HCT116 (cell line): Measurements from ENCODE around the gene SMAD9. TPM values are rescaled to one million over a fixed set of nuclear protein-coding genes. Genes with fewer than 3 reads are reported as not detected.

Experiments used
- ATAC-seq: fragments of 200-7000 bp; cut with Tn5 transposase; 2 replicates; pipeline ENCODE4 v1.9.1; 2020; ENCODE audit warnings: mild to moderate bottlenecking, moderate library complexity
- BruUV-seq: library from RNA; stranded (reverse); fragments of 400-500 nt; replicated peaks from 2 replicates; lab custom pipeline; 2021; lab: Mats Ljungman, UMichigan
- CTCF ChIA-PET: fragments of 300-600 bp; sonication (Branson Sonifier 250); formaldehyde crosslinking; loops from one replicate; lab custom pipeline; 2021; ENCODE audit warnings: antibody characterized with exemption; lab: Charles Lee
- POLR2A ChIA-PET: fragments of 300-600, 350-600 bp; sonication (Branson Sonifier 250); formaldehyde crosslinking; loops from one replicate; lab custom pipeline; 2021; ENCODE audit warnings: antibody characterized with exemption; lab: Charles Lee
- RAD21 ChIA-PET, 2 experiments: fragments of 300-600 bp; sonication (Branson Sonifier 250); formaldehyde crosslinking; loops; one replicate each; lab custom pipeline; 2023; ENCODE audit warnings: low total read pairs in 2 of 2; ENCODE audit not compliant: uncharacterized antibody in 2 of 2, unreplicated experiment in 2 of 2, low non-redundant PET in 1 of 2; lab: Charles Lee
- DNase-seq: peaks from one replicate; pipeline ENCODE4 v3.0.0-alpha.2; 2010; ENCODE audit warnings: low read depth, low spot score
- H2AFZ ChIP-seq: fragments of 200-600 bp; shearing (Covaris generic), sonication (generic); 2 replicates; pipeline ENCODE4 v1.6.1; 2017; ENCODE audit warnings: low read depth, mixed run types, mixed read lengths, antibody characterized with exemption, low read length; ENCODE audit not compliant: poor library complexity, severe bottlenecking
- H3K27ac ChIP-seq: 2 replicates; pipeline ENCODE4 v1.5.1; 2012; ENCODE audit warnings: low read depth, low read length
- H3K27me3 ChIP-seq: fragments of 200-600 bp; sonication (generic); 2 replicates; pipeline ENCODE4 v1.6.1; 2016; ENCODE audit warnings: mixed run types, low read length, mixed read lengths; ENCODE audit not compliant: insufficient read depth
- H3K36me3 ChIP-seq, 2 experiments: fragments of 200-500 bp in 1 of 2; fragments of 200-600 bp in 1 of 2; sonication (Bioruptor generic) in 1 of 2; sonication (generic) in 1 of 2; 2 replicates each; pipeline versions ENCODE4 v1.5.1 to v1.6.1; 2014 to 2016; ENCODE audit warnings: low read length in 2 of 2, inconsistent platforms in 1 of 2, mixed read lengths in 1 of 2, mixed run types in 1 of 2; ENCODE audit not compliant: insufficient read depth in 2 of 2, control insufficient read depth in 1 of 2
- H3K4me1 ChIP-seq, 2 experiments: fragments of 200-600 bp in 1 of 2; sonication (generic) in 1 of 2; 2 replicates each; pipeline versions ENCODE4 v1.5.1 to v1.6.1; 2012 to 2017; ENCODE audit warnings: low read length in 2 of 2, inconsistent platforms in 1 of 2, mild to moderate bottlenecking in 1 of 2, mixed read lengths in 1 of 2, mixed run types in 1 of 2, moderate library complexity in 1 of 2; ENCODE audit not compliant: insufficient read depth in 2 of 2, control insufficient read depth in 1 of 2
- H3K4me2 ChIP-seq: fragments of 200-600 bp; sonication (generic); 2 replicates; pipeline ENCODE4 v1.6.1; 2017; ENCODE audit warnings: mixed run types, low read length, mixed read lengths
- H3K4me3 ChIP-seq, 2 experiments: fragments of 200-600 bp in 1 of 2; sonication (generic) in 1 of 2; replicated peaks in 1 of 2; 2 replicates each; pipeline ENCODE4 v1.5.1; 2011 to 2016; ENCODE audit warnings: low read length in 2 of 2, control low read depth in 1 of 2, low read depth in 1 of 2, mild to moderate bottlenecking in 1 of 2, mixed read lengths in 1 of 2, mixed run types in 1 of 2
- H3K79me2 ChIP-seq: fragments of 200-600 bp; sonication (generic); 2 replicates; pipeline ENCODE4 v1.6.1; 2017; ENCODE audit warnings: mild to moderate bottlenecking, mixed run types, low read length, moderate library complexity, mixed read lengths; ENCODE audit not compliant: insufficient read depth
- H3K9ac ChIP-seq: fragments of 200-600 bp; sonication (generic); 2 replicates; pipeline ENCODE4 v1.6.1; 2016; ENCODE audit warnings: low read length, mixed read lengths
- H3K9me2 ChIP-seq: fragments of 200-600 bp; sonication (generic), shearing (Covaris generic); 2 replicates; pipeline ENCODE4 v1.6.1; 2017; ENCODE audit warnings: mixed run types, mild to moderate bottlenecking, moderate library complexity; ENCODE audit not compliant: insufficient read depth
- H3K9me3 ChIP-seq, 2 experiments: fragments of 200-500 bp in 1 of 2; fragments of 200-600 bp in 1 of 2; sonication (Bioruptor generic) in 1 of 2; sonication (generic) in 1 of 2; 2 replicates each; pipeline ENCODE4 v1.6.1; 2014 to 2017; ENCODE audit warnings: low read length in 2 of 2, mixed read lengths in 2 of 2, inconsistent platforms in 1 of 2, low read depth in 1 of 2, mild to moderate bottlenecking in 1 of 2, mixed run types in 1 of 2, moderate library complexity in 1 of 2; ENCODE audit not compliant: control insufficient read depth in 1 of 2, insufficient read depth in 1 of 2
- H4K20me1 ChIP-seq: fragments of 200-600 bp; sonication (generic), shearing (Covaris generic); 2 replicates; pipeline ENCODE4 v1.6.1; 2017; ENCODE audit warnings: mixed run types, mild to moderate bottlenecking, moderate library complexity; ENCODE audit not compliant: insufficient read depth
- CBX3 ChIP-seq: IDR thresholded peaks from 2 replicates; pipeline ENCODE4 v1.6.1; 2012; ENCODE audit warnings: low read depth
- CEBPB ChIP-seq: IDR thresholded peaks from 2 replicates; pipeline ENCODE4 v1.6.1; 2012; ENCODE audit warnings: low read depth
- CTCF ChIP-seq, 3 experiments: fragments of 200-600 bp in 1 of 3; sonication (generic) in 1 of 3; IDR thresholded peaks in 2 of 3; conservative IDR thresholded peaks in 1 of 3; 2 replicates each; pipeline ENCODE4 v1.5.1; 2012 to 2017; ENCODE audit warnings: low read depth in 2 of 3, low read length in 2 of 3, antibody characterized with exemption in 1 of 3, borderline replicate concordance in 1 of 3, control low read depth in 1 of 3, mild to moderate bottlenecking in 1 of 3, mixed read lengths in 1 of 3, mixed run types in 1 of 3, moderate library complexity in 1 of 3; ENCODE audit not compliant: insufficient read depth in 1 of 3
- ELF1 ChIP-seq: IDR thresholded peaks from 2 replicates; pipeline ENCODE4 v1.6.1; 2012; ENCODE audit warnings: low read depth, borderline replicate concordance
- JUND ChIP-seq: IDR thresholded peaks from 2 replicates; pipeline ENCODE4 v1.6.1; 2012
- RAD21 ChIP-seq: IDR thresholded peaks from 2 replicates; pipeline ENCODE4 v1.6.1; 2012; ENCODE audit warnings: low read depth, mild to moderate bottlenecking
- REST ChIP-seq: IDR thresholded peaks from 2 replicates; pipeline ENCODE4 v1.6.1; 2012; ENCODE audit warnings: low read depth
- ZNF274 ChIP-seq: fragments of 200-500 bp; sonication (Bioruptor generic); IDR thresholded peaks from 2 replicates; pipeline ENCODE4 v1.6.1; 2014; ENCODE audit warnings: mild to moderate bottlenecking, low read depth, low read length, inconsistent platforms
- intact Hi-C: fragments of 100-400 bp; cut with micrococcal nuclease; formaldehyde crosslinking; loops from 2 replicates; pipeline ENCODE4 v1.10.0; 2022
- total RNA-seq: library from RNA; stranded (reverse); gene quantifications from one replicate; pipeline ENCODE4 v1.2.1, GENCODE V29; 2021; ENCODE audit not compliant: unreplicated experiment

The SMAD9 gene
- total RNA-seq, 1 experiment from 2014 or later = 4.3 TPM

GRCh38 chr13:36882829-36883390, 37.1 kb downstream of the SMAD9 start:
- RAD21 ChIA-PET = no interaction called here
- no peak for DNase-seq

GRCh38 chr13:36880961-36881360, 39.1 kb downstream of the SMAD9 start:
- Histone ChIP-seq H3K4me3 (no peak overlapping the region), H3K9ac (no peak overlapping the region), H2AFZ (no peak overlapping the region), H3K4me2 (no peak overlapping the region), H3K4me1 (no peaks in the 10 kb centered on the region), H4K20me1 (no peaks in the 10 kb centered on the region), H3K79me2 (no peaks in the 10 kb centered on the region), H3K9me2 (no peaks in the 10 kb centered on the region), H3K27ac (no peak overlapping the region), H3K36me3 (no peaks in the 10 kb centered on the region), H3K27me3 (no peaks in the 10 kb centered on the region), H3K9me3 (no peaks in the 10 kb centered on the region)
- ATAC-seq (no peak), DNase-seq (no peak)
- no TSS peak for BruUV-seq
- ChIA-PET RAD21 (no interaction called here), POLR2A (no interaction called here), CTCF (no interaction called here)
- intact Hi-C loops = no loop called here
- TF ChIP-seq CTCF (IDR thresholded peaks at IDR 0.05 in 2 of 3, conservative IDR thresholded peaks at IDR 0.05 in 1 of 3; ENCODE audit: borderline replicate concordance in 1 of 3, insufficient read depth in 1 of 3, low read depth in 2 of 3, low read length in 2 of 3) = no peak
- TF ChIP-seq REST = no peak
- TF ChIP-seq RAD21 = no peak
- TF ChIP-seq ELF1 = no peak
- TF ChIP-seq ZNF274 = no peak

More at GRCh38 chr13:36882829-36883390, 37.1 kb downstream of the SMAD9 start:
- TF ChIP-seq JUND (no peak), CEBPB (no peak), CTCF (IDR thresholded peaks at IDR 0.05 in 2 of 3, conservative IDR thresholded peaks at IDR 0.05 in 1 of 3; ENCODE audit: borderline replicate concordance in 1 of 3, insufficient read depth in 1 of 3, low read depth in 2 of 3, low read length in 2 of 3) (no peak), CBX3 (no peak)
- TF ChIP-seq, all 23 proteins: peak for 0
- H3K27ac ChIP-seq = no peak overlapping the region
- BruUV-seq = no TSS peak
- H3K9ac ChIP-seq = no peak overlapping the region
- ChIA-PET CTCF (no interaction called here), POLR2A (no interaction called here)
- H3K27me3 ChIP-seq = no peaks in the 10 kb centered on the region
- no peaks in the 10 kb centered on the region for H3K36me3 ChIP-seq
- H2AFZ ChIP-seq = no peak overlapping the region
- H3K4me3 ChIP-seq = no peak overlapping the region
- no peaks in the 10 kb centered on the region for H3K9me2 ChIP-seq
- no peak overlapping the region for H3K4me2 ChIP-seq
- no peaks in the 10 kb centered on the region for H3K79me2 ChIP-seq
- intact Hi-C loops = no loop called here
- no peak for ATAC-seq
- H3K4me1 ChIP-seq = no peaks in the 10 kb centered on the region
- H3K9me3 ChIP-seq = no peaks in the 10 kb centered on the region
- H4K20me1 ChIP-seq = no peaks in the 10 kb centered on the region
